WERI-Rb-1 (cell line): ENCODE results near the gene IL1RAPL1.

Experiments used
- DNase-seq: peaks from one replicate; pipeline ENCODE4 v3.0.0-alpha.2; 2020
- H3K27ac ChIP-seq: fragments of 250-450 bp; sonication (Bioruptor Pico); 2 replicates; pipeline ENCODE4 v1.5.1; 2020; ENCODE audit warnings: mild to moderate bottlenecking, moderate library complexity
- H3K27me3 ChIP-seq: fragments of 250-450 bp; sonication (Bioruptor Pico); 2 replicates; pipeline ENCODE4 v1.5.1; 2021; ENCODE audit warnings: mild to moderate bottlenecking, low read depth, moderate library complexity; ENCODE audit not compliant: insufficient read depth, severe bottlenecking
- H3K36me3 ChIP-seq: fragments of 250-450 bp; sonication (Bioruptor Pico); 2 replicates; pipeline ENCODE4 v1.5.1; 2020; ENCODE audit warnings: mild to moderate bottlenecking, moderate library complexity
- H3K4me3 ChIP-seq: 2 replicates; pipeline ENCODE4 v1.5.1; 2011; ENCODE audit warnings: low read depth, mild to moderate bottlenecking, control low read depth, low read length
- H3K9me3 ChIP-seq: fragments of 250-450 bp; sonication (Bioruptor Pico); 2 replicates; pipeline ENCODE4 v1.5.1; 2021; ENCODE audit warnings: mild to moderate bottlenecking, moderate library complexity; ENCODE audit not compliant: severe bottlenecking
- CTCF ChIP-seq: IDR thresholded peaks from 2 replicates; pipeline ENCODE4 v1.5.1; 2011; ENCODE audit warnings: low read depth, mild to moderate bottlenecking, control low read depth, inconsistent platforms, low read length

IL1RAPL1 gene

GRCh38 chrX:28910487-28910886 is 323.2 kb downstream of the IL1RAPL1 start:
- Histone ChIP-seq H3K27me3 (no peaks in the 10 kb centered on the region), H3K36me3 (no peaks in the 10 kb centered on the region), H3K27ac (no peak overlapping the region), H3K4me3 (no peak overlapping the region), H3K9me3 (no peaks in the 10 kb centered on the region)
- TF ChIP-seq CTCF, result no peak
- no peak for DNase-seq

GRCh38 chrX:28920153-28920943 is 333.1 kb downstream of the IL1RAPL1 start:
- Histone ChIP-seq H3K36me3 (no peaks in the 10 kb centered on the region), H3K27ac (no peak overlapping the region), H3K9me3 (no peaks in the 10 kb centered on the region), H3K4me3 (no peak overlapping the region), H3K27me3 (no peaks in the 10 kb centered on the region)
- no peak for DNase-seq
- no peak for TF ChIP-seq CTCF

GRCh38 chrX:28922106-28922505 is 334.9 kb downstream of the IL1RAPL1 start:
- Histone ChIP-seq H3K36me3 (no peaks in the 10 kb centered on the region), H3K4me3 (no peak overlapping the region), H3K27ac (no peak overlapping the region), H3K27me3 (no peaks in the 10 kb centered on the region), H3K9me3 (no peaks in the 10 kb centered on the region)
- no peak for DNase-seq
- no peak for TF ChIP-seq CTCF

- no peak for TF ChIP-seq CTCF
- H3K9me3 ChIP-seq, result no peaks in the 10 kb centered on the region
- DNase-seq, result no peak
- no peaks in the 10 kb centered on the region for H3K27me3 ChIP-seq
- no peak overlapping the region for H3K27ac ChIP-seq
- no peaks in the 10 kb centered on the region for H3K36me3 ChIP-seq
- no peak overlapping the region for H3K4me3 ChIP-seq
These were observed 359.6 kb downstream of the IL1RAPL1 start for GRCh38 chrX:28946846-28947245.

DNA sequence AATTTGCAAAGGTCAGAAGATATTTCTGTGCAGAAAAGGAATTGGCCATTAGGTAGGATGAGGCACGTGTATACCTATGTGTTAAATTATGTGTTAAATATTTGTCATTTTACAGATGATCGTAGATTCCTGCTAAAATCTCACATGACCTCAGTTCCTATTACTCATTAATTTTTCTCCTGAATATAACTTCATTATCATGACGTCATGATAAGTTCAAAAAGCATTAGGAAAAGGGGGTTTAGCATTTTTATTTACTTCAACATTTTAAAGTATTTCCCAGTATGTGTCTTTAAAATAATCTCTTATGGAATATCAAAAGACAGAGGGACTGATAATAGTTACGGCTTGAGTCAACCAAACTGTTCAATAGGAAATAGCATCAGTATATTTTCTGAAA is 372.8 kb downstream of the IL1RAPL1 start:
- TF ChIP-seq CTCF, result no peak
- Histone ChIP-seq H3K27me3 (no peaks in the 10 kb centered on the region), H3K9me3 (no peaks in the 10 kb centered on the region), H3K27ac (no peak overlapping the region), H3K36me3 (no peaks in the 10 kb centered on the region), H3K4me3 (no peak overlapping the region)
- DNase-seq, result no peak

GRCh38 chrX:28966331-28966730 is 379.1 kb downstream of the IL1RAPL1 start:
- Histone ChIP-seq H3K4me3 (no peak overlapping the region), H3K9me3 (no peaks in the 10 kb centered on the region), H3K27ac (no peak overlapping the region), H3K36me3 (no peaks in the 10 kb centered on the region), H3K27me3 (no peaks in the 10 kb centered on the region)
- TF ChIP-seq CTCF, result no peak
- DNase-seq, result no peak
